Stimulated activated CD4-positive, alpha-beta T cell treated with anti-CD3 and anti-CD28 coated beads, Interleukin-15, amount 100 ng/mL, for 1 hour (primary cell): ENCODE data around the gene HLF.
"Not testable (repeated sequence)": the region's sequence is repeated elsewhere in the genome, so short reads cannot be mapped to it uniquely, and the experiment has no call there.

ENCODE experiments used
- DNase-seq, 2 donors: peaks; one replicate each; pipeline ENCODE4 v3.0.0-alpha.2; 2020; ENCODE audit warnings: low read depth in 1 of 2, low spot score in 1 of 2

The HLF gene

DNA sequence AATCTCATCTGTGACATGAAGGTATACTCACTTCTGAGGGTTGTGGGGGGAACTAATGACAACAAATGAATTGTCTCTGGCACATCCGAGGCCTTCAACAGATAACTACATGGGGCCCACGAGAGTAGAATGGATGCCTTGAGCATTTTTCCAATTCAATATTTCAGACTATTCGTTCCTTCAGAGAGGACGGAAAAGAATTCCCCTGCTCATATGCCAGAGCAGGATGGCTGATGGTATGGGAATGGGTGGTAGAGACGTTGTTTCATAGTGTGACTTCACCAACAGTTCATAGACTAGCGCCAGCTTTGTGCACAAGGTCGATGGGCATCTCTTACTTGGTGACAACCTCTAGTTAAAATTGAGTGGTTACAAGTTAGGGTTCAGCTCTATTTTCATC lies 61.3 kb downstream of the HLF start:
- DNase-seq = no peak

DNA sequence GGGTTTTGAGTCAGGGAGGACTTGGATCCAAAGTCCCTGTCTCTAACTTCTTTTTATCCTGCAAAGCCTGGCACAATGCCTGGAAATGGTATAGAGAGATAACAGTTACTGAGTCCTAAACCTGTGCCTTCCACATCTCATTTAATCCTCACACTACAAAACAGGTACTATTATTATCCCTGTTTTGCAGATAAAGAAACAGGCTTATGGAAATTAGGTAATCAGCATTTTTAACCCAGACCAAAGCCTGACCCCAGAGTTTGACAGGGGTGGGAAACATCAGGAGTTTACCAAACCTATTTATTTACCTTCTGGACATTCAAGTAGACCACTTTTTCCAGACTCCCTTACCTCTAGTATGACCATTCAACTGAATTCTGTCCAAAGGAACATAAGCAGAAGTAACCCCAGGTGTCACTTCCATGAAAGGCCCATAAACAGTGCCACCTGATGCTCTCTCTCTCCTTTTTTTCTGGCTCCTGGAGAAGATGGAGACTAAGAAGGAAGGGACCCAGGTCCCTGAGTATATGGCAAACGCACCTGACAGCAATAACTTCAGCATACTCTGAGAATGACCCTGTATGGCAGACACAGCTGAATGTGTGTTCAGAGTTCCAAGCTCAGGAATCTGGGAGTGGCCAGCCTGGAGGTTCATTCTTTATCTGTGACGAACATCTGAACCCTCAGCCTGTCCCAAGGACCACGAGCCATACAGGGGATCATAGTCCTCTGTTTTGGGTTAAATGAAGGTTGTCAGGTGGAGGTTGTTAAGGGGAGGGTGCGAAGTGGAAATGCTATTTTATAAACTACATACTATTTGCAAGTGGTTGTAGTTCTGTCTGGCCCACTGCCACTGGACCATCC lies 62.7 kb downstream of the HLF start:
- DNase-seq = no peak

DNA sequence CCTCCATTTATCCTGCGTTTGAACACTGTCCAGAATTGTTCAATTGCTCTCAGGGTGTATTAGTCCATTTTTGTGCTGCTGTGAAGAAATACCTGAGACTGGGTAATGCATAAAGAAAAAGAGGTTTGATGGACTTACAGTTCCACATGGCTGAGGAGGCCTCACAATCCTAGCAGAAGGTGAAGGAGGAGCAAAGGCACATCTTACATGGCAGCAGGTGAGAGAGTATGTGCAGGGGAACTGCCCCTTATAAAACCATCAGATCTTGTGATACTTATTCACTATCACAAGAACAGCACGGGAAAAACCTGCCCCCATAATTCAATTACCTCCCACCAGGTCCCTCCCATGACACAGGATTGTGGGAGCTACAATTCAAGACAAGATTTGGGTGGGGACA lies 63.8 kb downstream of the HLF start:
- not testable (repeated sequence) for DNase-seq

DNA sequence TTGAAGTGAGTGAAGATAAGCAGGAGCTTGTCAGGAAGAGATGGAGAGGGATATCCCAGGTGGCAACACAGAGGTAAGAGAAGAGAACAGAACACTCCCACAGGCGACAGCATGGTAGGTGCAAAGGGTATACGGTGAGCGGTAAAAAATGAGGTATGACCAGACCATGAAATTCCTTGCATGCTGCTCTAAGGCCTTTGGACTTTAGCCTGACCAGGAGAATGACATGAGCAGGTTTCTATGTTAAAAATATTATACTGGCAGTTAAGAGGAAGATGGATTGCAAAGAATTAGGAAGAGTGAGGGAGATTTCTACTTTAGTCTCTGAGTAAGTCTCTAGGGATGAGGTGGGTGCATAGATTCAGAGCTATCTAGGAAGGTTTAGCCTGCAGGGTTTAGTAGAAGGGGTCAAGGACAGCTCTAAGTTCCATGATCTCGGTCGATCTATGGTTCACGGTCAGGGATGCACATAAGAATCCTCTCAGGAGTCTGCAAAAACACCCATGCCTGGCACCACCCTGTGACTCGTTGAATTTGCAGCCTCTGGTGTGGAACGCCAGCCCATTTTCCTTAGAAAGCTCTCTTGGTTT lies 65.7 kb downstream of the HLF start:
- DNase-seq = no peak

DNA sequence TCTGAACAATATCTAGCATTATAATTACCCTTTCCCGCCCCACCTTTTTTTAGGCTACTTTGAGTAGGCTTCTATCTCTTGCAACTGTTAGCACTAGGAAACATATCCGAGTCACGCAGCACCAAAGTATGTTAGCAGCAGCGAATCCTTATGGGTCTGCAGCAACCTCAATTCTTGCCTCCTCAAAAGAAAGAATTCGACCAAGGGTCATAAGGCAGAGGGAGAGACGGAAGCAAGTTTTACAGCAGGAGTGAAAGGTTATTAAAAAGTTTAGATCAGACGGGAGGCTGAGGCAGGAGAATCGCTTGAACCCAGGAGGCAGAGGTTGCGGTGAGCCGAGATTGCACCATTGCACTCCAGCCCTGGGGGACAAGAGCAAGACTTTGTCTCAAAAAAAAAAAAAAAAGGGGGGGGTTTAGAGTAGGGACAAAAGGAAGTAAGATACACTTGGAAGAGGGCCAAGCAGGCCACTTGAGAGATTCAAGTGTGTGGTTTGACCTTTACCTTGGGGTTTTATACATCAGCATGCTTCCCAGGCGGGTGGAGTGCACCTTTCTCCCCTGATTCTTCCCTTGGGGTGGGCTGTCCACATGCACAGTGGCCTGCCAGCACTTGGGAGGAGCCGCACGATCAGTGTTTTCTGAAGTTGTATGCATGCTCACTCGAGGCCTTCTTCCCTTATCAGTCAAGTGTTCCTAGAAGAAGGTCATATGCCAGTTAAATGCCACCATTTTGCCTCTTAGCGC lies 67.7 kb downstream of the HLF start:
- no peak for DNase-seq

DNA sequence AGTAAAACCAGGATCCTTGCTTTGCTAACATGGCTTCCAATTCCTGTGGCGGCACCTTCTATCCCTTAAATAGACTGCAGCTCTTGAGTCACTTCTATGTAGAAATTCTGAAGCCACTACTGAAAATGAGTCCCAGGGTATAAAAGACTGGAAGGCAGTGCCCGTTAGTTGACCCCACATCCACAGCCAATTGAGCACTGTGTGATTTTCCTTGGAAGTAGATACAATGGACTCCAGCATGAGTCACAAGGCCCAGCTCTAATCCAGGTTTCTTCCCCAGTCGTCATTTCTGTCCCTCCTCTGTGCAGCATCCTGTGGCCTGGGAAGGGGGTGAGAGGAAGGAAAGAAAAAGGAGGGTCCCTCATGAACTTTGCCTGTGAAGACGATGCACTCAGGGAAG lies 69.5 kb downstream of the HLF start:
- DNase-seq = no peak

DNA sequence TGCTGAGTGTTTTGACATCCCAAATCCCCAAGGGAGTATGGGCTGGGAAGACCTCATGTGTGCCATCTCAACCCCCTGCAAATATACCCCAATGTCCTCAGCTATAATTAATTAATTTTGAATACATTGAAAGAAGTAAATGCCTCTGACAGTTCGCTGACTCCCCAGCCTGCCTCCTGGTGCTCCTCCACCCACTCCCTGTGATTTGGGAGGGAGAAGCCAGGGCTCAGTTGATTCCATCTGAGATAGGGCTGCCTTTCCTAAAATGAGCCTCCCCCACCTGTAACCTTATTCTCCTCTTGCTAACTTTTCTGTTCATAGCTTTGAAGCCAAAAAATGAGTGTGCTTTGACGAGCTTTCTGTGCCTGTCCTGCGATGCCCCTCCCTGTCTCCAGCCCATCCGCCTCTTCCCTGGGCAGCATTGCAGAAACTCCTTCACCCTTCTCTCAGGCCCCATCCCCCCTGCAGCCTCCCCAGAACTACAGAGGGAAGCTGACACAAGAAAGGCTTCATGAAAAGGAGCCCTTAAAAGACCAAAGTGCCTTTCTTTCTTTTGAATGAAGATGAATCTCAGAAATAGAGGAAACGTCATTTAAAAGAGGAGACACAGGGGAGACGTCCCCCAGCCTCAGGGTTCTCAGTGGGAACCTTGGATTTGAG lies 70.3 kb downstream of the HLF start:
- no peak for DNase-seq

DNA sequence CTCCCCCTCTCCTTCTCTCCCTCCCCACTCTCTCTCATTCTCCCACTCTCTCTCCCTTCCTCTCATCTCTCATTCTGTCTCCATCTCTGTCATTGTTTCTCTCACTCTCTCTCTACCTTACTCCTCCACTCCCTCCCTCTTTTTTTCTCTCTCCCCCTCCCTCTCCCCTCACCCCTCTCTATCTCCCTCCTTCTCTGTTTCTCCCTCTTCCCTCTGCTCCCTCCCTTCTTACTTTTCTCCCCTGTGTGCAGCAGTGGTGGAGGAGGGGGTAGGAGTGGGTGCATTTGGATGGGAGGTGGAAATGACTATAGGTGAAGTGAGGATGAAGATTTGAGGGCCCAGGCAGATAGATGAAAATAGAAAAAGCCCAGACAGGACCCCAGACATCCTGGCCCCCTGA lies 70.9 kb downstream of the HLF start:
- no peak for DNase-seq

DNA sequence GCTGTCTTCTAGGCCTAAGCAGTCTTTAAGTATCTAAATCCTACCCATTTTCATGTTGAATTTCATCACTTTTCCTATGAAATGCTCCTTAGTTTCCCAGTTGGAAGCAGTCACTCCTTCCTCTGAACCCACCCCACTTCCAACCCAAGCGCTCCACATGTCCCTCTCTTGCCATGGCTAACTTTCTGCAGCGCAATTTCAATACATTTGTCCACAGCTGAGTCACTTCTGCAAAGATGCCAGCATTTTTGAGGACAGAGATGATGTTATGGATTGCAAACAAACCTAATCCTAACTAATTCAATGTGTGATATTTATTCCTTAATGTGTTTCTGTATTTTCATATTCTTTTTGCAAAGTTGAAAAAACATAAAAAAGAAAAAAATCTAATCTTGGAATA lies 71.7 kb downstream of the HLF start:
- DNase-seq = no peak

DNA sequence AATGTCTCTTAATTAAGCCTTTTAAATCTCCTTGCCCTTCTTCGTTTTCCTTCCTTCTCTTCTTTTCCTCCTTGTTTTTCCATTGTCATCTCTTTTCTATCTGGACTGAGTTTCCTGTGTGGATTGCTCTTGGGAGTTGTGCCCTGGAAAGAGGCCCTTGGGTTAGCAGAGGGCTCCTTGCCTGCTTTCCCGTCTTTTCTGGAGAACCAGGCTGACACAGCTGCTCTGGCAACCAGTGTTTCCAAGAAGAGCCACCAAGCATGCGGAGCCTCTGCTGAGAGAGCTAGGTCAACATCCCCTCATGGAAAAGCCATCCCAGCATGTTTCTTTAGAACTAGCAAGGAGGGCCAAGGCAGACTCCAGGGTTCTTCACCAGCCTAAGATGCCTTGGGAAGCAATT lies 75.4 kb downstream of the HLF start:
- DNase-seq = no peak

DNA sequence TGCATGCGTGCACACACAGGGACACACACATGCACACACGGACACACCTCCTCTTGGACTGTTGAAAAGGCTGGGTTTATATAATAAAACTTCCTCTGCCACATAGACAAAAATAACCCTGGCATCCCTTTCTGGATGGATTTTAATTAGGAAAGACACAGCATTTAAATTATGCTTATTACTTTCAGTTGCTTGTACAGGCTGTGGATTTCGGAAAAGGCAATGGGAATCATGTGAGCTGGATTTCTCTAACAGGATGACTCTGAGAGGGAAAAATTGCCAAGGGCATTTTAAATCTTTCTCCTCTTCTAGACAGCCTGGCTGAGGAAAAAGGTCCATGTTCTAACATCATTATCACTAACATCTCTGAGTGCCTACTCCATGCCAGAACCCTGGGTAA lies 75.9 kb downstream of the HLF start:
- no peak for DNase-seq

DNA sequence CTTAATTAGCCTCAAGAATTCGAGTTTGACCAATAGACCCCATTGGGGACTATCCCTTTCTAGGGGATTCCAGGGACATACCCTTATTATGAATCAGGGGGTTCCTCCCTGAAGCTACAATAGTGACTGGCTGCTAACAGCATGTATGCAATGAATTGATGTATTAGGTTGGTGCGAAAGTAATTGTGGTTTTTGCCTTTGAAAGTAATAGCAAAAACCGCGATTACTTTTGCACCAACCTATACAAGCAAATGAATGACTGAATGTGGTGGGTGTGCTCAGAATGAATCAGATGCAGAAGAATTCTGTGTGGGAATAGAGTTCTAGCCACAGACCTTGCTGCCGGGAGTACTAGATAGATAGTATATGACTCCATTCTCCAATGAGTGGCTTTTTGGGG lies 76.7 kb downstream of the HLF start:
- no peak for DNase-seq

DNA sequence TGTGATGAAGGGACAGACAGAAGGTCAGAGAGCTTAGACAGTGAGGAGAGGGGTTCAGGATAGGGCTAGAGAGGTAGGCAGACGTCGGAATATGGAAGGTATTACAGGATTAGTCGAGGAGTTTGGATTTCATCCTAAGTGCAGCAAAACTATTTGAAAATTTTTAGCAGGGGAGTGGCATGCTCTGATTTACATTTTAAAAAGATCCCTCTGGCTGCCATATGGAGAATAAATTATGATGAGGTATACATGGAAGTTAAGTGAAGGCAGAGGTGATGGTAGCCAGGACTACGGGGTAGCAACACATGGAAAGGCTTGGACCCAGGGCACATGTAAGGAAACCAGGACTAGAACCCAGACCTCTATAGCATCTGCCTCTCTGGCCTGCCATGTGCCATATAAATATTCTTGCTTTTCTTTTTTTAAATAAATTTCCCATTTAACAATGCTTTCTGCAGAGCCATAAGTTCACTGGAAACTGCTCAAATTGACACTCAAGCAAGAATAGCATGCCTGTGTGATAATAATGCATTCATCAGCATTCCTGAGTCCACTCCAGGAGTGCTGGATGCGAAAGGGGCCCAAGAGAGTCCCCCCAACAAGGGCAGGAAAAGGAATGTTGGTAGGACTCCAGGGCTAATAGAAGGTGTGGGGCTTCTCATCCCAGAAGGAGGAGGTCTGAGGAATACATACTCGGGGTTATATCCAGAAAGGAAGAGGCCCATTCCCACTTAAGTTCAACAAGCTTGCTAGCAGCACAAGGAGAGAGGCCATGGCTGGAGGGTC lies 78.2 kb downstream of the HLF start:
- no peak for DNase-seq

DNA sequence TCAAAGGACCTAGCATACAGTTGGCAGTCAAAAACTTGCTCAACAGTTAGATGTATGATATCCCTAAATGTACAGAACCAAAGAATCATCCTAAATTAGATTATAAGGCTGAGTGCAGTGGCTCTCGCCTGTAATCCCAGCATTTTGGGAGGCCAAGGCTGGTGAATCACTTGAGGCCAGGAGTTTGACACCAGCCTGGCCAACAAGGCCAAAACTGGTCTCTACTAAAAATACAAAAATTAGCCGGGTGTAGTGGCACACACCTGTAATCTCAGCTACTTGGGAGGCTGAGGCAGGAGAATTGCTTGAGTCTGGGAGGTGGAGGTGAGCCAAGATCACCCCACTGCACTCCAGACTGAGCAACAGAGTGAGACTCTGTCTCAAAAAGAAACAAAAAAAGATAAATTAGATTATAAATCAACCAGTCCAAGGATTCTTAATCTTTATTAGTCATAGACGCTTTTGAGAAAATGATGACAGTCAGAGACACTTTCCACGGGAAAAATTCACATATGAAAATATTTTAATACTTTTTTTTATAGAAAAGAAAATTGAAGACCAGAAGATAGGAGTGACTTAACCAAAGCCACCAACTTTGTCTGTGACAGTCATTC lies 79.2 kb downstream of the HLF start:
- no peak for DNase-seq

DNA sequence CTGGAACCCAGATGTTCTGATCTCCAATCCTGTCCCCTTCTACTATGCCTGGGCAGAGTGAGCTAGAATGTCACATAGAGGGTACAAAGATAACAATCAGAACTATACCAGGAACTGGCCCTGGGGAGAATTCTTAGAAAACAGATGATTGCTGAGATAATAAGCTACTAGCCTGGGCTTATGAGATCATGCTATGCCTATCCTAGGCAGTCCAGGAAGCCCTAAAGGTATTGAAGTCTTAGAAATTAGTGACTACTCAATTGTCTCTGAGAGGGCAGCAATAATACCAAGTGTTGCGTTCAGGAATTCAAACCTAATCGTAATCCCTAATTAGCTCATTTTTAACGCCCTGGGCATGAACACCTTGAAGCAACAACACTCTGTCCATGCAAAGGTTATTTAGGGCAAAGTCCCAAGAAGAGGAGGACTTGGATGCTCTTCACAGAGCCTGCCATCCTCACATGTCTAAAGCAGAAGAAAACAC lies 79.8 kb downstream of the HLF start:
- DNase-seq = no peak

DNA sequence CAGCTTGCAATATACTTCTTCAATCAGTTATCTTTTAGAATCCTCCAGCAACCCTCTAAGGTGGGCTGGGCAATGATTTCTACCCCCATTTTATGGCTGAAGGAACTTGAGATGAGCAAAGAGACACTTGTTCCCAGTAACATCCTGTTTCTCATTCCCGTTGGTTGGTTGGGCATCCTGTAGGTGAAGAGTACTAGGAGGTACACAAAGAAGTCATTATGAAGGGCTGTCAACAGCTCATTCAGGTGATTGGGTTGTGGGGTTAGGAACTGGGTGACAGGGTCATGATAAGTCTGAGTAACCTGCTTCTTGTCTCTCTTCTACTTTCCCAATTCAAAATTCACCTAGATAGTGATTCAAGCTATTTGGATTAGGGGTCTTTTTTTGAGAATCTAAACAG lies 80.4 kb downstream of the HLF start:
- no peak for DNase-seq

DNA sequence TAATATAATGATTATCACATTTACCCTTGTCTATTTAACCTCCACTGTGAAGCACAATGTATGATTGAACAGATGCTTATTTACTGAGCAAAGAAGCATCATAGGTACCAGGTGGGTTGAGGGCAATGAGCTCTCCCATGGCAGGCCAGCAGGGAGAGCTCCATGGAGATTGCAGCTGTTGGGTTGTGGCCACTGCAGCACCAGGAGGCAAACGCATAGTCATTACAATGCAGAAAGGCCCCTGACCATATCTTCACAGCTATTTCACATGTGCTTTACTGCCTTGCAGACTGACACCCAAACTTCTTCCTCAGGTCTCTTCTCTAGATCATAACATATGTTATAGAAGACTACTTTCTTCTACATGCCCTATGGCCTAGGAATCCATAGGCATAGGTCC lies 81.9 kb downstream of the HLF start:
- no peak for DNase-seq

DNA sequence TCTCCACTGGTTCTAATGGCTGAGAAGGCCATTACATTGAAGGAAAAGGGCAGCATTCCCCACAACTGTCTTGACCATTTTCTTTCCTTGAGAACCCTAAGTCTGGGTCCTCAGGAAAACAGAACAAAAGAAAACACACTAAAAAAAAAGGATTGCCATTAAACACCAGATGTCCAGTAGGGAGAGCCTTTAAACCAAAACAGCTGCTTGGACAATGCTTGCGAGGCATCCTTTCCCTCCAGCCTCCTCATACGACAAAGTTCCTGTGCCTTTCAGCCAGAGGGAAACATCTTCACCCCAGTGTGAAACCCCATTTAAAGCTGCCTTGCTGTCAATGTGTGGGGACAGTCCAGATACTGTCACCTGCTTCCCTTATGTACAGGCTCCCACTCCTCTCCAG lies 82.6 kb downstream of the HLF start:
- no peak for DNase-seq

DNA sequence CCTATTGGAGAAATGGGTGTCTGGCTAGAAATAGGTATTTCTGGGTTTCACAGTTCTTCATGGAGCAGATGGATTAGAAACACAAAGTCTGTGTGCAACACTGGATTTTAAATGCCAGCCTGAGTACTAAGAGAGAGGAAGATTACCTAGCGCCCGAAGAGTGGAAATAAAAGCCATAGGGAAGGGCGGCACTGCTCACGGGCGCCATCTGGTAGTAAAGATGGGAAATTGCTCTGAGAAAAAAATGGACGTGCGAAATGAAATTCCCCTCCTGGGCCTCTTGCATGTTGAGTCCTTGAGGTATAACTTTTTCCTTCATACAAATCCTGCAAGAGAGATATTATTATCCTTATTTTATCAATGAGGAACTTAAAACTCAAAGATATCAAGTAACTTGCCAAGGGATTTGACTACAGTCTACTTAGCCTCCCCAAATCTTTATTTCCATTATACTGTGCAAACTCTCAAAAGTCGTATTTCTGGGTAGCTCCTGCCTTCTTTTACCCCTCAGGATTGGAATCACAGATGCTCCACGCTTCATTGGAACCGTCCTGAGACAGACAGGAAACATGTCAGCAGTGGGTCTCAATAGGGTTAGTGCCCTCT lies 84.1 kb downstream of the HLF start:
- peak in 1 of 2 donors; percentile 7 for DNase-seq

DNA sequence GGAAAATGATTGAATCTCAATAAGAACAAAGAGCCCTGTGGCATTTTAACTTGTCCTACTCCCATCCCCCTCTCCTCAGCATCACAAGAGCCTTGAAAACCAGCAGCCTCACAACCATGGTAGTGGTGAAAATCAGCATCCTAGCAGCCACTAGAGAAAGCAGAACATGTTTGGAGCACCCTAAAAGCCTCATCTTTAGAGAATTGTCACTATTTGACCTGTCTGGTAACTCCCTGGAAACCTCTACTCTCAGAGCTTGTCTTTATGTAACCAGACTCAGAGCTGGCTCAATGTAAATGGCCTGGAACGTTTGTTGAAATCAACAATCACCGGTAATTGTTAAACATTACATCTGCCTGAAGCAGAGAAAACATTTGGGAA lies 86.1 kb downstream of the HLF start:
- DNase-seq = no peak
